CD4-positive, alpha-beta T cell treated with Interferon gamma for 1 hour (primary cell): ENCODE results near the gene SLC17A6.

Source experiments
- DNase-seq: peaks from one replicate; pipeline ENCODE4 v3.0.0-alpha.2; 2020

Gene SLC17A6

GRCh38 chr11:22337596-22338485 is at the start of gene SLC17A6:
Gene SLC17A6, plus strand, starts transcription at chr11:22338381. Its CDS starts 153 bp downstream, at chr11:22338534.
- no peak for DNase-seq

DNA sequence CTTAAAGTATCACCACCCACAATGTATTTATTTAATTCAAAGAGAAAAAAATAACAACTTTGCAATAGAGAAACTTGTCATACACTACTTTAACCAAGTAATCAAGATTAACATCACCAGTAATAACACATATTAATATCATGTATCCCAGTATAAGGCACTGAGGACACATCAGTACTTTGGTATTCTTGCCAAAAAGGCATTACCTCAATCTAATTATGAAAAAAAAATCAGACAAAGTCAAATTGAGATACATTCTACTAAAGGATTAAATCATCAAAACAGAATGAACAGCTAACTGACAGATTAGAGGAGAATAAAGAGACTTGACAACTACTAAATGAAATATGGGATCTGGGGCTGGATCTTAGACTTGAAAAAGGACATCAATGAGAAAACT is 35.8 kb upstream of the SLC17A6 start:
- DNase-seq, result no peak

- DNase-seq, result no peak
Observed at GRCh38 chr11:22304337-22304961, 33.7 kb upstream of the SLC17A6 start.

- no peak for DNase-seq
Observed at GRCh38 chr11:22317656-22318055, 20.5 kb upstream of the SLC17A6 start.

GRCh38 chr11:22331771-22332170 is 6.4 kb upstream of the SLC17A6 start:
- DNase-seq, result no peak

DNA sequence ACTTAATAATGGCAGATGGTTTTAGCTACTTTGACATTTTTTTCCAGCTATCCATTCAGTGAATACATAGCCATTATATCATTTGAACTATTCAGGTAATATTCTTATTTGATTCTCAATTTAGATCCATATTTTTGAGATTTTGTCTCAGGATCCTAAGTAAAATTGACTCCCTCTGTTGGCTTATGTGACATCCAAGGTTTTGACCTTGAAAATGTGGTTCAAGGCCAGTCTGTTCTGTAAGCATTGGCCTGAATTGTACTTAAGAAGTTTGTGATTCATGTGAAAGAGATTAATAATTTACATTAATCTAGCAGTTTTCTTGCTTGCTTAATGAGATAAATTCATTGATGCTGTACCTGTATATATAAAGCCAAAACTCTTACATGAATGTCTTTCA is 1.6 kb upstream of the SLC17A6 start:
- DNase-seq, result no peak

- no peak for DNase-seq
Observed at GRCh38 chr11:22339611-22340010, 1.4 kb downstream of the SLC17A6 start.

DNA sequence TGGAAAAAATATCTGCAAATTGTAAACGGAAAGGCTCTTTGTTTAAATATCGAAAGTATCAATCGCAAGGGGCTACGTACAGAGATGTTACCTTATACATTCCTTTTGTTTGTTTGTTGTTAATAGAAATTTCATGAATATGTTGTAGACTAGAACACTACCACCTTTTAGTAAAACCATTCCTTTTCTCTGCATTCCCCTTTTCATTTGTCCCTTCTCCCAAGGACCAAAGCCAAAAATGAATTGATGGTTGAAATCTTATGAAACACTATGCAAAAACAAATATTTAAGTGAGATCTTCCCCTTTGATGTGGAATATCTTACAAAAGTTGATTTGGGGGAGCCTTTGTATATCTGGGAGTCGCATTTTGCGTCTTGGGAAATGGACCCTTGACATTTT is 2.1 kb downstream of the SLC17A6 start:
- no peak for DNase-seq

DNA sequence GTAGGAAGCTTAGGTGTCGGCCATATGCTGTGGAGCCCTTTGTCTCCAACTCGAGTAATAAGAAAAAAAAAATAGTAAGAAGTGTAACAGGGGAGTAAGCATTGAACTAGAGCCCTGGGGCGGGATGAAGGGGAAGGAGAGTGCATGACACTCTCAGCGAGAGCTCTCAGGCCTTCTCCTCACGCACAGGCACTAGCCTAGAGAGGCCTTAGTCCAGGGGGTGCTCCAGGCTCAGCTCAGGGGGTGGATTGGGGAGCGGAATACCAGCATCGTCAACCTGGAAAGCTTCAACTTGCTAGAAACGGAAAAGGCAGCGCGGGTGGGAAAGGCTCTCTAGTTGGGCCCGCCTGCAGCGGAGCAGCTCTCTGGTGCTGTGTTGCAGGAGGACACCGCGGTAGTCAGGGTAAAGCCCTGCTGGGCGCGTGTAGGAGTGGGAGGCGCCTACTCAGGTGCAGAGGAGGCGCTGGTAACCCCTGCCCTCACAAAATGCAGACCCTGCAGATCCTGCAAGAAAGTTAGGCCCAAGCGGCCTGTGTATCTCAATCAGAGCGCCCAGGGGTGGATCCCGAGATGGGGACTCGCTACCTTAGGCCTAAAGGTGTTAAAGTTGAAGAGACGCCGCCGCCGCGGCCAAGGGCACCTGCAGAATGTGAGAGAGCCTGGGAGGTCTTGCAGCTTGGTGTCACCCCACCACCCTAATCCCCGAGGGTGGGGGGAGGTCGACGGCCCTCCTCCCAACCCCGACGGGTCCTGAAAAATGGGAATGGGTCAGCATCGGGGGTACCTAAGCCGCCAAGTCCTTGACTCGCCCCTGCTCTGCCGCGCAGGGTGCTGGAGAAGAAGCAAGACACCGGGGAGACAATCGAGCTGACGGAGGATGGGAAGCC is 2.8 kb downstream of the SLC17A6 start:
- no peak for DNase-seq

DNA sequence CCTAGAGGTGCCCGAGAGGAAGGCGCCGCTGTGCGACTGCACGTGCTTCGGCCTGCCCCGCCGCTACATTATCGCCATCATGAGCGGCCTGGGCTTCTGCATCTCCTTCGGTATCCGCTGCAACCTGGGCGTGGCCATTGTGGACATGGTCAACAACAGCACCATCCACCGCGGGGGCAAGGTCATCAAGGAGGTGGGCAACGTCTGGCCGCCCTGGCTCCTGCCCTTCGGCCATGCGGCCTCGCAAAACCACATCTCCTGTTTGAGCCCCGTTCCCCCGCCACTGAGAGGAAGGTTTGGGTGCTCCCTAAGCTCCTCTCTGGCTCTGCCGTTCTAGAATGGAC is 3.4 kb downstream of the SLC17A6 start:
- DNase-seq, result no peak

DNA sequence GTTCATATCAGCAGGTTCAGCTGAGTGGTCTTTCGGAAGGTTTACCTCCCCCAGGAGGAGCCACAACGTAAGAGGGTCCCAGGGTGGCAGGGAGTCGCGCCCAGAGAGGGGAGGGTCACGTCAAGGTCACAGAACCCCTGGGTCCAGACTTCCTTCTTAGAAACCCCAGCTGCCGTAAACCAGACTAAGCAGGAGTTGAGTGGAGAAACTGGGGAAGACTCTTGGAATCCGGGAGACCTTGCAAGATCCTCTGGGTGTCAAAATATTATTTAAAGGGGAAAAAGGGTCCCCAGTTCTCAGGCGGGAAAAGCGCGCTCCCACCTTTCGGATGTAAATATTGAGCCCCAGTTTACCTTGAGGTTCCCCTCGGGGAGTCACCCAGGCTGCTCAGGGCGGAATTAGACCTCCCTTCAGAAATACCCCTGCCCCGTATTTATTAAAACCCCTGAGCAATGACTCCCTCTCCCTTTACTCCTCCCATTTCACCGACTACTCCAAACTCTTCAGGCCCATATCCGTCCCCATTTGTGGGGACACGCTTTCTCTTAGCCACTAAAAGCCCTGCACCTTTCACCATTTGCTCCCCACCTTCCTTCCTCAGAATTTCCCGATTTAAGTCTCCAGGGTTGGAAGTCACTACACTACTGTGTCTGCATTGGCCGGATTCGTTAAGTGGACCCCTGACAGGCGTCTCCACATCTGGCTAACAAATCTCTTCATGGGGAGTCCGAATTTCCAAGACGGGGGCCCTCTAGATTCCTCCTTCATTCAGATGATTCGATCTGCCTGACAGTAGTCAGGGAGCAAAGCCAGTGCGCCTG is 4.2 kb downstream of the SLC17A6 start:
- DNase-seq, result no peak

GRCh38 chr11:22343032-22343324 is 4.8 kb downstream of the SLC17A6 start:
- DNase-seq, result no peak

DNA sequence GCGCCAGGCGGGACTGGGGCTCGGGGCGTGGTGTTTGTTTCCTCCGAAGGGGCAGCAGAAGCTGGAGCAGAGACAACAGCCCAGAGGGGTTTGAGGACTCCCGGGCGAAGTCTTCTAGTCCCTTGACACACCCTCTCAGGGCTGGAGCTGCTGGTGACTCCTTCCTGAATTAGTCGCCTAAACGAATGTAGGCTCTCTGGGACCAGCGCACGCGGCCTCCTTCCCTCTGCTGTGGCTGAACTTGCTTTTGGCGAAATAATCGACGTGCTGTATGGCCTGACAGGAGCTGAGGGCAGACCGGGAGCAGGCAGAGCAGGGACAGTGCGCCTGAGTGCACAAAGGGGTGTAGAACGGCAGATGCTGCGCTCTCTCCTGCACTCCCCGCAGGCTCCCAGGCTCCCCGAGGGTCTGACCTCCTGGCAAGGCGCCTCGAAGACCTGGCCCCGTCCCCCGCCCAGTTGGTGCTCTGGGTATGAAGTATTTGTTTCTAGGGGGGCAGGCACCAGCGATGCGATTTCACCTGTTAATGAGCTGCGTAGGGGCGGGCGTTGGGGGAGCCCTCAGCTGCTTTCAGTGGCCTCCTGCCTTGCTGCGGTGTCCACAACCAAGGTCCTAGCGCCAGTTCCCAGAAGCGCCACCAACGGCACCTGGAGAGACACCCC is 5.3 kb downstream of the SLC17A6 start:
- no peak for DNase-seq

DNA sequence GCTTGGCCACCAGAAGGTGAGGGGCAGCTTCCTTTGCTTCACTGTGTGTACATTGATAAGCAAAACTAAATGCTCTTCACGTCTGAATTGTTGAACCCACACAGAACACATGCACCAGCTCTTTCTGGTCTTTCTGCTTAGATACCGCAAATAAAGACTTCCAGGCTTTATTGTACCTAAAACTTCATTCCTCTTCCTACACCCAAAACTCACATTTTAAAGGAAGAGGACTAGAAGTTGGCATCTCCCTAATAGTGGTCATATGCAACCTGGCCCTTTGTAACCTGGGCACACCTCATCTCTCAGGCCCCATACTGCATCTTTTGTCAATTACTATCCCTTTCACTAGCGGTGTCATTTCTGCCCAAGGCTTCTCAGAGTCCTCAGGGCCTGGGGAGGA is 5.9 kb downstream of the SLC17A6 start:
- no peak for DNase-seq

DNA sequence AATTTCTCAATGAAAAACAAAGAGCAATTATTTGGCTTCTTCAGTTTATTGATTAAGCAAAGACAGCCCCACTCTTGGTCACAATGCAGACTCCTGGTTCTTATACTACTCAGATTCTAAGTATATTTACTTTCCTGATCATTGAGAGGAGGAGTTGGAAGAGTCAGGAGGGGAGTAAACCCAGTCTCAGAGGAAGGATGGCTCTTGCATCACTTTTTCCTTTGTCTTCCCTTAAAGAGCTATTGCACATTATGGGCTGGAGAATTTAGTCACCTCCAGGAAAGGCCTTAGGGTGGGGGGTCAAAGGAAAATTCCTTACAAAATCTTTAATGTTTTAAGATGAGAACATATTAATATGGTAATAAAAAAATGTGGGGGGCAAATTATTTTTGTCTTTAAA is 8.1 kb downstream of the SLC17A6 start:
- no peak for DNase-seq

DNA sequence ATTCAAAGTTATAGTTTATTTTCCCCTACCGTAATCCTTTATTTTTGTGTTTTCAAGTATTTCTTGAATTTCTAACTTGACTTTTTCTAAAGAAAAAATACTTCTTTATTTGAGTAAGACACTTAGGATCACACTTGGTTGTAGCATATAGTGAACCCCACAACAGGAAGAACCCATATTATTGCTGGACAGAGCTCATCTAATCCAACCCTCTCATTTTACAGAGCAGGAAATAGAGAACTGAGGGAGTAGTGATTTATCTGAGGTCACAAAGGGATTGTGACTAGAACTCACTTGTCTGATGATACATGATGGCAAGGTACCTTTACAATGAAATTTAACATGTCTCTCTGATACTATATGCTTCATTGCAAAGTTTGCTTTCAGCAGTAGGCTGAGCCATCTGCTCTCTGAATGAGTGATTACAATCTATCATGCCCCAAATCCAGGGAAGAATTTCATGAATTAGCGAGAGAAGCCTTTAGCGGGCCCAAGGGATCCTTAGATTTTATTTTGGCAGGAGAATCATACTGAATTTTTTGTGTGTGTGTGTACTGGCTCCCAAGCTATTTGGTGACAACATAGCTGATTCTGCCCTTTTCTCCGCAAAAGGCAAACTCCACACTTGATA is 9.8 kb downstream of the SLC17A6 start:
- DNase-seq, result no peak

DNA sequence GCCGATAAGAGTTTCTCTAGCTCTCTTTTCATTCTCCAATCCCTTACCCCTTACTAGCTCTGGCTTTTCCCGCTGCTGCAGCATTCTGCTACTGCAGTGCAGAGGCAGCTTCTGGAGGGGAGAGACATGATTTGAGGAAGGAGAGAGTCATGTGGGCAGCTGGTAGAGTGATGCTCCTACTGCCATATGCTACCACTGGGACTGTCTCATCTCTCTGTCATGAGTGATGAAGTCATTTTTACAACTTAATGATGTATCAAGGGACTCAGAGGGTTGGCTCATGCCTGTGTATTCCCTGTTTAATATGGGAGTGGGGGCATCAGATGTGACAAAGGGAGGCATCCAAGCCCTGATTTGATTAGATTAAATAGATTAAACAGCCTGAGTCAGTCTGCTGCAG is 11.3 kb downstream of the SLC17A6 start:
- DNase-seq, result no peak

DNA sequence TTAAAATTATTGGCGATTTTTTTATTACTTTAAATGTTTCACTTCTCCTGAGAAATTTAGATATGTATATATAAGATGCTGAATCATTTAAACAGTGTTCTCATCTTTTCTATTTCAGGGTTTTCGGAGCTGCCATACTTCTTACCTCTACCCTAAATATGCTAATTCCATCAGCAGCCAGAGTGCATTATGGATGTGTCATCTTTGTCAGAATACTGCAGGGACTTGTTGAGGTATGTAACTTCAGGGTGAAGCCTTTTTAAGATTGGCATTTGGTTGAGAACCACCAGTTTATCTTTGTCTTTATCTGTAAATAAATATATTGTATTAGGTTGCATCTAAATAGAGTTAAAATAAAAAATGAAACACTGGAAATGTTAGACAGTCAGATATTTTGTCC is 21.1 kb downstream of the SLC17A6 start:
- no peak for DNase-seq

GRCh38 chr11:22371160-22371559 is 33.0 kb downstream of the SLC17A6 start:
- no peak for DNase-seq

GRCh38 chr11:22387126-22387525 is 48.9 kb downstream of the SLC17A6 start:
- no peak for DNase-seq

- no peak for DNase-seq
Observed at GRCh38 chr11:22389526-22390282, 51.5 kb downstream of the SLC17A6 start.
